ENCODE measurements around the gene SPAG9. TPM values are rescaled to one million over a fixed set of nuclear protein-coding genes. Genes with fewer than 3 reads are reported as not detected.

The SPAG9 gene
- total RNA-seq, 1 donor from 2014 or later = 307 TPM

- DNase-seq = no peak
Measured at GRCh38 chr17:50917418-50917743, 203.3 kb downstream of the SPAG9 start.

DNA sequence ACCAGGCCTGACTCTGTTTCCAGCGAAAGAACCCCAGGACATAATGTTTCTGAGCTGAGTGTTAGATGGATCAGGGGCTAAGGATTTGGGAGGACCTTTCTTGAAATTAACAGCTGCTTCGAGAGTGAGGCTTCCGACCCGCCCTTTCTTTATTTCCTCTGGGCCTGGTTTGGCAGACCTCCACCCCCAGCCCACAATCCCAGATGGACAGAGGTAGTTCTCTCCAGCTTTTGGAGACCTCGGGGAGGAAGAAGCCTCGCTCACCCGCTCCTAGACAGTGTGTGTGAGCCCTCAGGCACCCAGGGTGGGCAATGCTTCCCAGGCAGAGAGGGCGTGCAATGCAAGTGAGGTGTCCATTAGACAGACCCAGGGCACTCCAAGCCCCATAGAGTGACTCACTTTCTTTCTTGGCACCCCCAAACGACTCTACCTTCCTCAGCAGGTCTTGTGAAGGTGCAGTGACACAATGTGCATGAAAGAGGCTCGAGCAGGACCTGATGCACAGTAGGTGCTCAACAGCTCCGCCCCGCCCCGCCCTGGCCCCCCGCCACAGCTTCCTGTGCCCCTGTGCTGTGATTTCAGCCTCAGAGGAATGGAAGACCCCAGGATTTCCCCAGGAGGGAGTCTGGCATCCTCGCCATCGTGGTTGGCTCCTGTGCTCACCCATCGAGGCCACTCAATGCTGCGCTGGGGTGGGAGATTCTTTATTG is 203.8 kb downstream of the SPAG9 start:
- no peak for DNase-seq

- no peak for DNase-seq
Measured at GRCh38 chr17:50916026-50916707, 204.5 kb downstream of the SPAG9 start.

- no peak for DNase-seq
Measured at GRCh38 chr17:50914505-50915063, 206.1 kb downstream of the SPAG9 start.

DNA sequence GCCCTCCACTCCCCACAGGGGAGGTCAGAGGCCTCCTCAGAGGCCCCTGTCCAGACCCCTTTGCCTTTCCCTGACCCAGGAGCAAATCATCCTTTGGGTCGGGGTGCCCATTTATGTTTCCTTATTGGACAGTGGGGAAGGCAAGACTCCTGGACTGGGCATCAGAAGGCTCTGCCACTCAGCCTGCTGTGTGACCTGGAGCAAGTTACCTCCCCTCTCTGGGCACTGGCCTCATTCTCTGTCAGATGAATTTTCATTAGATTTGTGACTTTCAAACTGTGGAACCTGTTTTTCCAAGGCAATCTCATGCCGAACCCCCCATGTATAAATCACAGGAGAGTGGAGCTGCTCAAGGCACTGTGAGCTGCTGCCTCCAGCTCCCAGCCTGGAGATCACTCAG is 207.5 kb downstream of the SPAG9 start:
- no peak for DNase-seq

Other genes starting within 250 kb of the SPAG9 start
- 62.2 TPM for gene NME1, start 32.7 kb upstream of the SPAG9 start, total RNA-seq
- gene NME2, start 45.5 kb upstream of the SPAG9 start, total RNA-seq = 160 TPM
- 66.4 TPM for gene MBTD1, start 139.2 kb upstream of the SPAG9 start, total RNA-seq
- 51.0 TPM for gene UTP18, start 139.7 kb upstream of the SPAG9 start, total RNA-seq

Measured in occipital lobe (tissue), 2 donors.